DLD1 (cell line): ENCODE data around the gene SEPTIN11.

ENCODE experiments used
- in situ Hi-C: cut with HindIII; loops from 2 replicates; pipeline ENCODE4 v1.10.0; 2017; ENCODE audit warnings: low sequenced_read_pairs

The SEPTIN11 gene

GRCh38 chr4:76977736-76978350, 28.3 kb downstream of the SEPTIN11 start:
- in situ Hi-C loops = no loop called here

- in situ Hi-C loops = no loop called here
Observed at GRCh38 chr4:76979236-76979635, 29.7 kb downstream of the SEPTIN11 start.

- in situ Hi-C loops = no loop called here
Observed at GRCh38 chr4:76980261-76980660, 30.7 kb downstream of the SEPTIN11 start.

GRCh38 chr4:76981644-76982043, 32.1 kb downstream of the SEPTIN11 start:
- in situ Hi-C loops = no loop called here

GRCh38 chr4:76982638-76983584, 33.4 kb downstream of the SEPTIN11 start:
- in situ Hi-C loops = no loop called here

GRCh38 chr4:76984127-76984526, 34.6 kb downstream of the SEPTIN11 start:
- in situ Hi-C loops = no loop called here

GRCh38 chr4:76984788-76985211, 35.2 kb downstream of the SEPTIN11 start:
- in situ Hi-C loops = no loop called here

- in situ Hi-C loops = no loop called here
Observed at GRCh38 chr4:76987153-76987591, 37.6 kb downstream of the SEPTIN11 start.

- in situ Hi-C loops = no loop called here
Observed at GRCh38 chr4:76987685-76988084, 38.1 kb downstream of the SEPTIN11 start.

GRCh38 chr4:76989391-76990061, 40.0 kb downstream of the SEPTIN11 start:
- in situ Hi-C loops = no loop called here

- in situ Hi-C loops = no loop called here
Observed at GRCh38 chr4:76990288-76991080, 40.9 kb downstream of the SEPTIN11 start.

GRCh38 chr4:76991161-76991660, 41.7 kb downstream of the SEPTIN11 start:
- in situ Hi-C loops = no loop called here

- in situ Hi-C loops = no loop called here
Observed at GRCh38 chr4:76993787-76994641, 44.5 kb downstream of the SEPTIN11 start.

GRCh38 chr4:76995776-76996175, 46.2 kb downstream of the SEPTIN11 start:
- in situ Hi-C loops = no loop called here

- in situ Hi-C loops = no loop called here
Observed at GRCh38 chr4:76996445-76996844, 46.9 kb downstream of the SEPTIN11 start.

GRCh38 chr4:76997077-76997476, 47.5 kb downstream of the SEPTIN11 start:
- in situ Hi-C loops = no loop called here

- in situ Hi-C loops = no loop called here
Observed at GRCh38 chr4:76997532-76997931, 48.0 kb downstream of the SEPTIN11 start.

- in situ Hi-C loops = no loop called here
Observed at GRCh38 chr4:76998251-76998901, 48.8 kb downstream of the SEPTIN11 start.
